OCI-LY3 (cell line): ENCODE results near the gene GGCX.

Source experiments
- CTCF ChIP-seq: fragments of 200-600, 300-600 bp; sonication (generic); IDR thresholded peaks from 2 replicates; pipeline ENCODE4 v1.5.1; 2014; ENCODE audit warnings: antibody characterized with exemption, low read length, low read depth
- EZH2phosphoT487 ChIP-seq: fragments of 200-600 bp; shearing (Covaris generic); IDR thresholded peaks from 2 replicates; pipeline ENCODE4 v1.6.1; 2018; ENCODE audit warnings: antibody characterized with exemption, mixed run types, low read depth

GRCh38 chr2:85537600-85538506, 23.4 kb downstream of the GGCX start:
- TF ChIP-seq CTCF: peak; percentile 17; the same call in 1 of the 2 replicates
- no peak for TF ChIP-seq EZH2phosphoT487
